Measurements from ENCODE around the gene ACTA2. TPM values are rescaled to one million over a fixed set of nuclear protein-coding genes. Genes with fewer than 3 reads are reported as not detected.

ACTA2 gene
- total RNA-seq, 4 donors from 2014 or later: 5,887 to 9,086 (median 7,887) TPM

GRCh38 chr10:88974446-88975376 lies 22.1 kb upstream of the ACTA2 start:
- Histone ChIP-seq H3K9me3 (no peaks in the 10 kb centered on the region), H3K36me3 (no peaks in the 10 kb centered on the region), H3K4me1 (peaks cover 5 to 77% (median 8%) of the 10 kb centered on the region in 3 donors), H3K27me3 (no peaks in the 10 kb centered on the region), H3K4me3 (peak overlapping the region; percentile 50 to 79), H3K27ac (peak overlapping the region; percentile 73 to 91 (median 77))
- TF ChIP-seq POLR2A (IDR thresholded peaks at IDR 0.05) (no peak), POLR2AphosphoS5 (IDR thresholded peaks at IDR 0.05) (no peak), EP300 (IDR thresholded peaks at IDR 0.05) (no peak), CTCF (IDR thresholded peaks at IDR 0.05) (no peak)
- 9 to 10% methylated on average over 7 of the region's 7 CpGs for WGBS, 2 donors (ENCODE audit: low coverage in 1 of 2)
- ATAC-seq: no peak

- Histone ChIP-seq H3K27me3 (no peaks in the 10 kb centered on the region), H3K4me1 (peaks cover 0 to 73% (median 4%) of the 10 kb centered on the region in 3 donors), H3K4me3 (no peak overlapping the region), H3K36me3 (no peaks in the 10 kb centered on the region), H3K27ac (peak overlapping the region; percentile 15 to 91 (median 77)), H3K9me3 (no peaks in the 10 kb centered on the region)
- ATAC-seq: no peak
- 23 to 46% methylated on average over 1 to 3 of the region's 3 CpGs for WGBS, 2 donors (ENCODE audit: low coverage in 1 of 2)
- no peak for TF ChIP-seq EP300 (IDR thresholded peaks at IDR 0.05)
- TF ChIP-seq CTCF (IDR thresholded peaks at IDR 0.05): no peak
- peak; percentile 63 for TF ChIP-seq POLR2AphosphoS5 (IDR thresholded peaks at IDR 0.05)
- TF ChIP-seq POLR2A (IDR thresholded peaks at IDR 0.05): no peak
These were observed 21.4 kb upstream of the ACTA2 start for GRCh38 chr10:88974012-88974411.

GRCh38 chr10:88971221-88972061 lies 18.9 kb upstream of the ACTA2 start:
- Histone ChIP-seq H3K27me3 (no peaks in the 10 kb centered on the region), H3K27ac (peak overlapping the region; percentile 76 to 98 (median 76)), H3K4me1 (peaks cover 0 to 89% (median 2%) of the 10 kb centered on the region in 3 donors), H3K36me3 (no peaks in the 10 kb centered on the region), H3K9me3 (no peaks in the 10 kb centered on the region), H3K4me3 (peak overlapping the region in 1 of 2 donors; percentile 24)
- WGBS, 2 donors (ENCODE audit: low coverage in 1 of 2): 10 to 31% methylated on average over 4 to 5 of the region's 5 CpGs
- TF ChIP-seq EP300 (IDR thresholded peaks at IDR 0.05) (no peak), POLR2AphosphoS5 (IDR thresholded peaks at IDR 0.05) (peak; percentile 80)
- peak; percentile 85 for ATAC-seq

GRCh38 chr10:88968391-88968790 lies 15.8 kb upstream of the ACTA2 start:
- no peaks in the 10 kb centered on the region for H3K36me3 ChIP-seq
- H3K4me3 ChIP-seq: no peak overlapping the region
- H3K9me3 ChIP-seq: no peaks in the 10 kb centered on the region
- ATAC-seq: no peak
- H3K27me3 ChIP-seq: no peaks in the 10 kb centered on the region
- H3K4me1 ChIP-seq: peaks cover 0 to 82% (median 5%) of the 10 kb centered on the region in 3 donors
- WGBS, 2 donors (ENCODE audit: low coverage in 1 of 2): 10 to 35% methylated on average over 2 of the region's 2 CpGs
- peak overlapping the region; percentile 68 to 81 (median 75) for H3K27ac ChIP-seq
- TF ChIP-seq POLR2AphosphoS5 (IDR thresholded peaks at IDR 0.05): no peak
- no peak for TF ChIP-seq POLR2A (IDR thresholded peaks at IDR 0.05)
- TF ChIP-seq CTCF (IDR thresholded peaks at IDR 0.05): no peak
- TF ChIP-seq EP300 (IDR thresholded peaks at IDR 0.05): no peak

GRCh38 chr10:88966797-88967196 lies 14.2 kb upstream of the ACTA2 start:
- H3K36me3 ChIP-seq: no peaks in the 10 kb centered on the region
- H3K27me3 ChIP-seq: no peaks in the 10 kb centered on the region
- ATAC-seq: no peak
- TF ChIP-seq CTCF (IDR thresholded peaks at IDR 0.05) (no peak), POLR2A (IDR thresholded peaks at IDR 0.05) (no peak), POLR2AphosphoS5 (IDR thresholded peaks at IDR 0.05) (peak; percentile 13)
- H3K4me1 ChIP-seq: peaks cover 0 to 67% (median 5%) of the 10 kb centered on the region in 3 donors
- 13 to 26% methylated on average over 3 of the region's 3 CpGs for WGBS, 2 donors (ENCODE audit: low coverage in 1 of 2)
- H3K9me3 ChIP-seq: no peaks in the 10 kb centered on the region
- peak overlapping the region; percentile 68 to 76 (median 72) for H3K27ac ChIP-seq
- H3K4me3 ChIP-seq: no peak overlapping the region
